Kasumi-1 (cell line): ENCODE measurements around the gene C4orf46.
"Not testable (repeated sequence)": the region's sequence is repeated elsewhere in the genome, so short reads cannot be mapped to it uniquely, and the experiment has no call there.

Source experiments
- DNase-seq, 2 experiments: peaks; one replicate each; lab custom pipeline; 2025; lab: John Stamatoyannopoulos, UW

Gene C4orf46

DNA sequence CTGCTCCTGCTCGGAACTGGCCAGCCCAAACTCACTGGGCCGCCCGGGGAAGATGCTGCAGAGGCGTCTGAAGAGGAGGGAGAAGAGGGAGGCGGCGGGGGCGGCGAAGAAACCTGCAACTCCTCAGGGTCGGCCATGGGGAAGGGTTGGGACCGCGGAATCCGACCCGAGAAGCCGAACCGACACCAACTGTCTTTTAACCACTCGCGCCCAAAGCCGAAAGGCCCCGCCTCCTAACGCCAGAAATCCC lies at the start of gene C4orf46:
TSS of gene C4orf46 (minus strand) at position 223 of the 250 bp plus-strand sequence. CDS start at position 137, 86 bp downstream.
- DNase-seq: no peak

DNA sequence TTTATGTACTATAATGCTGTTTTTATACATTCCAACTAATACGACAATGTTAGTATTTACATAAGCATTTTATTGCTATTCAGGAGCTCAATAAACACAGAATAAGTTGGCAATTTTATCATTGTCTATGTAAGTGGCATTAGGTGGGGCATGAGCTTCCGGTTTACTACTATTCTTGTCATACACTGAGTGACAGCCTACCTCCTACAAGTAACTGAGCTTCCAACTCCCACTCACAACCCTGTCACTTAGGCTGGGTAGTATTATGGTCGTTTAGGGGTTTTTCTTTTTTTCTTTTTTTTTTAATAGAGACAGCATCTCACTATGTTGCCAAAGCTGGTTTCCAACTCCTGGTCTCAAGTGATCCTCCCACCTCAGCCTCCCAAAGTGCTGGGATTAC lies 44.1 kb upstream of the C4orf46 start:
- DNase-seq: no peak

DNA sequence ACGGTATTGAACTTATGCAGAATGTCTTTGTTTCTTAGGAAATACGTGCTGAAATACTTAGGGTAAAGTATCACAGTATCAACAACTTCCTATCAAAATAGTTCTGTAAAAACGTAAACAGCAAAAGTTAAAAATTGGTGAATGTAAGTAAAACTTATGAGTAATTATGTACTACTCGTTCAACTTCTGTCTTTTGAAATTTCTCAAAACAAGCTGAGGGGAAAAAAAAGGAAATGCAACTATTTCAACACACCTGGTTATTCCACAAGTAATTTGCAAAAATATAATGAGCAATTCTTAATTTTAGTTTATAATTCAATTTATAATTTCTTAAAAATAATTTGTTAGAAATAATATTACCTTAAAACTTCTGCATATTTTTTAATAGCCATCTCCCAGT lies 43.2 kb upstream of the C4orf46 start:
- no peak for DNase-seq

DNA sequence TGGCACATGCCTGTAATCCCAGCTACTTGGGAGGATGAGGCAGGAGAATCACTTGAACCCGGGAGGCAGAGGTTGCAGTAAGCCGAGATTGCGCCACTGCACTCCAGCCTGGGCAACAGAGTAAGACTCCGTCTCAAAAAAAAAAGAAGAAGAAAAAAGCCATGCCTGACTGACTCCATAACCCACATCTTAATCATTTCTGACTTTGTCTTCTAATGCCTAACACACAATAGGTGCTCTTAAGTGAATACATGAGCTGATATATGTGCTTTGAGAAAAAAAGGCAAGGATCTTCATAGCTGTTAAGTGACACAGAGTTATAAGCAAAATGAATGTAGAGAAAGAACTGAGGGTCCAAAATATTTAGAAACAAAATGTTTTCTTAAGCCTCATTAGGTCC lies 40.9 kb upstream of the C4orf46 start:
- DNase-seq: not testable (repeated sequence)

DNA sequence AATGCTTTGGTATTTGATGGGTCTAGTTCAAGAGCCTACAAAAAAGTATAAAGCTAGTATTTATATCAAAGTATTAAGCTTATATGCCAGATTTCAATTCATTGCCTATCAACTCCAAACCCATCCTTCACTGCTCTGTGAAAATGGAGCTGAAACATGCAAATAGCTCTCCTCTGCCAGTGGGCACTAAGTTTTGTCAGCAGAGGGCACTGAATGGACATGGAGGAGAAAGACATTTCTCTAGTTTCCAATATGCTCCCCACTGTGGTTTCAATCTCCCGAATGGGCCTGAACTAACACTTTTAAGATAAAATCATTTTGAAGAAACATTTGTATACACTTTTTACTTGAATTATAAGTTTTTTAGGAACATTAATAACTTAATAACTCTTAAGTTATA lies 39.1 kb upstream of the C4orf46 start:
- DNase-seq: no peak

DNA sequence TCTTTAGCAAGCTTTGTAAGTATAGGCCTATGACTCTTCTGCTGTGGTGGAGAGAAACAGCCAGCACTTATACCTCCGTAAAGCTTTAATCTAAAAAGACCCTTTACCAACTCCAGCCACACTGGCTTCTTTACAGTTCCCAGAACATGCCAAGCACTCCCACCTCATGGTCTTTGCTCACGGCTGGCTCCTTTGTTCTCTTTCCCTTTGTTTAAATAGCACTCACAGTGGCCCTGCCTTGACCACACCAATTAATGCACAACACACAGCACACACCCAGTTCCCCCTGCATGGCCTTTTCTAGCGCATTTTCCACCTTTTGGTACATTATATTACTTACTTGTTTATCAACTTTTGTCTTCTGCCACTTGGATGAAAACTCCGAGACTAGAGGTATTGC lies 32.6 kb upstream of the C4orf46 start:
- DNase-seq: no peak

DNA sequence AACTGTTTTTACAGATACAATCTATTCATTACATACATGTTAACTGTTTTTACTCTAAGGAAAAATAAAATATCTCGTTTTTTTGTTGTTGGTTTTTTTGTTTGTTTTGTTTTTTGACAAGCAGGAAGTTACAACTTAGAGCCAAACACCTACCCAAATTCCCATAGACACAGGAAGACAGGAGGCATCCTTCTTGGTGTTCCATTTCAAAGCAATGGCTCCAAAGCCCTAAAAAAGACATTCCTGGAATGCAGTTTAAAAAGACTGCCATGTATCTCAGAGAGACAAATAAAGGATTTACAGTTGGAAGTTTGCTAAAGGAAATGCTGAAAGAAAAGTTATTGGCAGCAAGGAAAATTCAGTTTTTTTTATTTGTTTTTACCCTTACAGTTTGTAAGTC lies 17.1 kb upstream of the C4orf46 start:
- DNase-seq: no peak

DNA sequence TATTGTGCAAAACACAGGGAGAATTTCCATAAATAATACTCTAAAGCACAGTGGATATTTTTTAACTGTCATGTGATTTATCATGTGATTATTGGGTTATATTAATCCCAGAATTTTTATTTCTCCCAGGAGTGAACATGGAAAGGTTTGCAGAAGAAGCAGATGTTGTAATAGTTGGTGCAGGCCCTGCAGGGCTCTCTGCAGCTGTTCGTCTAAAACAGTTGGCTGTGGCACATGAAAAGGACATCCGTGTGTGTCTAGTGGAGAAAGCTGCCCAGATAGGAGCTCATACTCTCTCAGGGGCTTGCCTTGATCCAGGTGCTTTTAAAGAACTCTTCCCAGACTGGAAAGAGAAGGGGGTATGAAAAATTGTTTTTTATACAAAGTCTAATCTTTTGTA lies 10.4 kb upstream of the C4orf46 start:
- DNase-seq: peak in 1 of 2 experiments; percentile 9

DNA sequence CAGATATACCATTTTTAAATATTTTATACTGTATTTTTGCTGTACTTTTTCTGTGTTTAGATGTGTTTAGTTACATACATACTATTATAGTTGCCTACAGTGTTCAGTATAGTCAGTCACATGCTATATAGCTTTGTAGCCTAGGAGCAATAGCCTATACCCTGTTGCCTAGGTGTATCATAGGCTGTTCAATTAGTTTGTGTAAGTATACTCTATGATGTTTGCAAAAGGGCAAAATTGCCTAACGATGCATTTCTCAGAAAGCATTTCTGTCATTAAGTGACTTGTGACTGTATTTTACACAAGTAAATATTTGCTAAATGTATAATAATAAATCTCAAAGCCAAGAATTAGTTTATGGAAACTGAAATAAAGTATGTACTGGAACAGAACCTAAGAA lies 9.9 kb upstream of the C4orf46 start:
- no peak for DNase-seq

DNA sequence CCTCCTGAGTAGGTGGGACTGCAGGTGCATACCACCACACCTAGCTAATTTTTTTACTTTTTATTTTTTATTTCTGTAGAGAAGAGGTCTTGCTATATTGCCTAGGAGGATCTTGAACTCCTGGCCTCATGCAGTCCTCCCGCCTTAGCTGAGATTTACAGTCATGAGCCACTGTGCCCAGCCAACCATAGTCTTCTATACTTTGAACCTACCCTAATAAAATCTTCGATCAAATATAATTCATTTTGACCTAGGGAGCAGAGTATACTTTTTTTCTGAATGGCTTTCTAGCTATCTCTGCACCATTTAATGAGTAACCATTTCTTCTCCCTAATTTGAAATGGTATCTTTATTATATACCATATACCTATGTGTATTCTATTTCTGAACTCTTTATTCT lies 7.1 kb upstream of the C4orf46 start:
- no peak for DNase-seq

DNA sequence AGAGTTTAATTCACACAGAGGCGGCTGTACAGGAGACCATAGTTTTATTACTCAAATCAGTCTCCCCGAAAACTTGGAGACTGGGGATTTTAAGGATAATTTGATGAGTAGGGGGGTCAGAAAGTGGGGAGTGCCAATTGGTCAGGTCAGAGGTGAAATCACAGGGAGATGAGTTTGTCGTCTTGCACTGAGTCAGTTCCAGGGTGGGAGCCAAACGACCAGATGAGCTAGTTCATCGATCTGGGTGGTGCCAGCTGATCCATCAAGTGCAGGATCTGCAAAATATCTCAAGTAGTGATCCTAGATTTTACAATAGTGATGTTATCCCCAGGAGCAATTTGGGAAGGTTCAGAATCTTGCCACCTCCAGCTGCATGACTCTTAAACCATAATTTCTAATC lies 4.4 kb upstream of the C4orf46 start:
- DNase-seq: no peak

DNA sequence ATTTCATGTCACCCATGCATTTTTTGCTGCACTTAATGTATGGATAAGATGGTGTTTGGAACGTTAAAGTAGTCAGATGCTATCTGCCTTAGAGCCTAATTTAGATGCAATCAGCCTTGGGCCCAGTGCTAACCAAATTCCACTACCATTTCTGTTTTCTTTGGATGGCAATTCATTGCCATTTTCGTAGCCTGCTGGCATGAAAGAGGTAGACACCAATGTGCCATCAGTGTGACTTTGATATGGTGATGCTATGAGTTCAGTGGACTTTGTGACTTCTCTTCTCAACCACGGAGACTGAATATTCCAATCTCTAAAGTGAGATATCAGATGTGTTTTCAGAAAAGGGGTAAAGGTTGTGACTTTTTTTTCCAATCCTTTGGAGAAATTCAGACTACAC lies 1.9 kb upstream of the C4orf46 start:
- no peak for DNase-seq

DNA sequence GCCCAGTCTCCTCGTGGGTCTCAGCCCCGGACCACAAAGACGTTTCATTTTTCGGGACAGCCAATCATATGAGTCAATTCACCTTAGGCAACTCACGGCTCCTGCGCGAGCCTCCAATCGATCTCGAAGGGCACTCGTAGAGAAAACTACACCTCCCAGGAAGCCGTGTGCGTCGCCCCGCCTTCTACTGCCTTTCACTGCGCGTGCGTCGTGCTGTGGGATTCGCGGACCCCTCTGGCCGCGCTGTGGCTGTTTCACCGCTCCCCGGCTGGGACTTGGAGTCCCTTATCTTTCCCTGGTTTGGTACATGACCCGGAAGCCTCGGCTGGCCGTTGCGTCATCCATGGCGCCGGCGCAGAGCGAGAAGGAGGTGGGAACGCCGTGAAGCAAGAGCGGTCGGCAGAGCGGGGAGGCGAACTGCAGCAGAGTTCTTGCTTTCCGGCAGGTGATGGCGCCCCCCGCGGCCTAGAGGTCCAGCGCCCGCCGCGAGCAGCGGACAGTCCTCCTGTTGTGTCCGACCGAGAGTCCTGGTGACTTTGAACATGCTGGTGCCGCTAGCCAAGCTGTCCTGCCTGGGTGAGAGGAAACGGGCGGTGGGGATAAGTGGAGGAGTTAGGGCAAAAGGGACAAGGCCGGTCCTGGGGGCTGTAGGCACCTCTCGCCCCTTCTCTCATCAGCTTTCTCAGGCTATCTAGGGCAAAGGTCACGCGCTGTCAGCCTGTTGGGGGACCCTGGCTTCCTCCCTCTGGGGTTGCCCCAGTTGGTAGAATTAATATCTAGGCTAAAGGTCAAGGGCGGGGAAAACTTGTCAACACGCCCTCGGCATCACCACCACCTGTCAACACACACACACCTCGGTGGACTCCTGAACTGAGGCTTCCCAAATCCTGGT lies 474 bp upstream of the C4orf46 start, which contains the start of gene ETFDH:
TSS of gene ETFDH (plus strand) at position 382 of the 892 bp plus-strand sequence. CDS start at position 543, 161 bp downstream.
- peak; percentile 99 to 100 for DNase-seq

DNA sequence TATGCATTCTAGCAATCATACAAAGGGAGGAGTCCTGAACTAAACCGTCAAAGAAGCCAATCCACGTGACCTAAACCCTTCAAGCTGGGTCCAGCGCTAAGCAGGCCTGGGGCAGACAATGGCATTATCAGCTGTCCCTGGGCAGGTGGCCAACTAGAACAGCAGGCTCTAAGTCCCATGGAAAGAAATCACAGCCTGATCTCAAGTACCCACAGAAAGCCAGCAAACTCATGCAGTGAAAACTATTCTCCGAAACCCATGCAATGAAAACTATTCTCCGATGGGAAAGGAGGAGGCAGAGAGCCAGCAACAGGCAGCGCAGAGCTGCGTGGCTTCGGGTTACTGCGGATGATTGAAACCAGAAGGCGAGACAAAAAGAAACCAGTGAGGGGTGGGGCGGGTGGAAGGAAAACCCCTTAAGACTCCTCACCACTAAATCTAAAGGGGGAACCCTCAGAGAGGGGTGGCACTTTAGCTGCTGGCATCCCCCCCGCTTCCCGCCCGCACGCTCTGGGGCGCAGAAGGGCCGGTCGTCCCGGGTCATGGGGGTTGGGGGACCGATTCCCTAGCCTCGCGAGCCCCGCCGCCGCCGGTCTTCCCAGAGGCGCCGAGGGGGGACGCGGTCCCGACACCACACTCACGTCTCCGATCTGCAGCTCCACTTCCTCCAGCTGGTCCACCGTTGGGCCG lies 567 bp downstream of the C4orf46 start:
- DNase-seq: peak; percentile 52 to 56

DNA sequence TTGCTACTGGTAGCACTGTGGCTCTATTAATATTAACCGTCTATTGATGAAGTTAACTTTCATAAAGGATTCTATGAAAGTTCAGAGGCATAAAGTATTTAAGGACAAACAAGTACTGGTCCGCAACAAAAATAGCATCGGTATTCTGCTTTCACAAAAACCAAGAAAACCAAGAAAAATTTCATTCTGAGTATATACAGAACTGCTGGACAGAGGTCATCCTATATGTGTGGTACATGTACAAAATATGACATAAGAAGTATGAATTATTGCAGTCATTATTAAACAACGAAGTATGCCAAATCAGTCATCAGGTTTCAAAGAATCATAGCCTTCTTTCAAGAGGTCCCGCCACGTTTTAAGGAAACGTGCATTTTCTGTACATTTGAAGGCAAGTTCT lies 2.4 kb downstream of the C4orf46 start:
- no peak for DNase-seq

DNA sequence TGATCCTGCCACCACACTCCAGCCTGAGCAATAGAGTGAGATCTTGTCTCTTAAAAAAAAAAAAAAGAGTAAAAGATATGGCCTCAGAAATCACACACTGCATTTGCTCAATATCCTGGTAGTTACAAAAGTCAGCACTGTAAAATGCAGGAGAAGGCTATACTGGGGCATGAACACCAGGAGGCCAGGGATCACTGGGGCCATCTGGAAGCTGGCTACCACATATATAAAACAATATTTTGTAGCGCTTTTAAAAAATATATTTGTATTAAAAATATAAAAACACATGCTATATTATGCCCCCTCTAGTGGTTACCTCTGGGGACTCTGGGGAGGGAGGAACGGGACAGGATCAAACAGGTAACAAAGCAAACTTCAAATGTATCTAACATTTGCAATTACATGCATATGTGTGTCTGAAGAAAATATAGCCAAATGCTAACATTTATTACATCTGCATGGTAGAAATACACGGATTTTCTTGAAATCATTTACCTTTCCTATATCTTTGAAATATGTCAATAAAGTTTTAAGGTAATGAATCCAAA lies 4.0 kb downstream of the C4orf46 start:
- peak; percentile 50 to 57 for DNase-seq

DNA sequence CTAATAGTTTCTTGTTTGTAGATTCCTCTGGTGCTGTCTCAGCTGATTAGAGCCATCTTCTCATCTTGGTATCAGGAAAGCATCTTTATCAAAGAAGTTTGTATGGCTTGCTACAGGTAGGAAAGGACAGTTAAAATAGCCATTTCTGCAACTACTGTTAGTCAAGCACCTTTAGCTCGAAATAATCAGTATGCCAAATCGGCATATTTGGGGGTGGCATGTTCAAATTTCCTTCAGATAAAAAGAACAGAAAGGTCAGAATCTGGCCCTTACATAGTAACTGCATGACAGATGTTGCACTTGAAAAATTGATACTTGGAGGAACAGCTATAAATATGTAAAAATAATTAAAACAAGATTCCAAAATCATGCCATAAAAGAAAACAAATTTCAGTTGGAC lies 4.8 kb downstream of the C4orf46 start:
- DNase-seq: no peak

DNA sequence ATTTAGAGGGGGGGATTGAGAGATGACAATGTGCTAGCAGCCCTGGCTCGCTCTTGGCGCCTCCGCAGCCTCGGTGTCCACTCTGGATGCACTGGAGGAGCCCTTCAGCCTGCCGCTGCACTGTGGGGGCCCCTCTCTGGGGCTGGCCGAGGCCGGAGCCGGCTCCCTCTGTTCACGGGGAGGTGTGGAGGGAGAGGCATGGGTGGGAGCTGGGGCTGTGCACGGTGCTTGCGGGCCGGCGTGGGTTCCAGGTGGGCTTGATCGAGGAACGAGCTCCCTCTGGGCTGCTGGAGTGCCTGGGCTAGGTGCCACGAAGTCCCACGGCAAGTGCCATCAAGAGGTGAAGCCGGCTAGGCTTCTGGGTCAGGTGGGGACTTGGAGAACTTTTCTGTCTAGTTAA lies 6.9 kb downstream of the C4orf46 start:
- no peak for DNase-seq

DNA sequence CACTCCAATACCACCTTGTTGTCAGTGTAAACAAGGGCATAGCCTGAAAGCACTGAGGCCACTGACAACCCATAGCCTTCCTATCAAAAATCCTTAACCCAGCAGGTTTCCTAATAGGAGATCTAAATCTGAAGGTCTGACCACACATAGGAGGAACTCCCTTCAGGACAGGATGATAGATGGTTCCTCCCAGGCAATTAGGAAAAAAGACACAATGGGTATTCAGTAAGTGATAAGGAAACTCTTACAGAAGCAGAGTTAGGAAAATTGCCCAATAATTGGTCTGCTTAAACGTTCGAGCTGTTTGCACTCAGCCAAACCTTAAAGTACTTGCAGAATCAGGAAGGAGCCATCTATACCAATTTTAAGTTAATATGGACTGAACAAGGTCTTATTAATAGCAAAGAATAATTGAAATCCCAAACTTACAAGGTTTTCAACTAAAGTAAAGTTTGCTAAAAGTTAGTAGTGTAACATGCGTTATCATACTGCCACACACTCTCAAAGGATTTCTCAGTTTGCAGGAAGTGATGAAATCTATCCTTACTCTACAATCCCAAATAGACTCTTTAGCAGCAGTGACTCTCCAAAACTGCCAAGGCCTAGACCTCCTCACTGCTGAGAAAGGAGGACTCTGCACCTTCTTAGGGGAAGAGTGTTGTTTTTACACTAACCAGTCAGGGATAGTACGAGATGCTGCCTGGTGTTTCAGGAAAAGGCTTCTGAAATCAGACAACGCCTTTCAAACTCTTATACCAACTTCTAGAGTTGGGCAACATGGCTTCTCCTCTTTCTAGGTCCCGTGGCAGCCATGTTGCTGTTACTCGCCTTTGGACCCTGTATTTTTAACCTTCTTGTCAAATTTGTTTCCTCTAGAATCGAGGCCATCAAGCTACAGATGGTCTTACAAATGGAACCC lies 7.7 kb downstream of the C4orf46 start:
- DNase-seq: peak; percentile 55 to 60

DNA sequence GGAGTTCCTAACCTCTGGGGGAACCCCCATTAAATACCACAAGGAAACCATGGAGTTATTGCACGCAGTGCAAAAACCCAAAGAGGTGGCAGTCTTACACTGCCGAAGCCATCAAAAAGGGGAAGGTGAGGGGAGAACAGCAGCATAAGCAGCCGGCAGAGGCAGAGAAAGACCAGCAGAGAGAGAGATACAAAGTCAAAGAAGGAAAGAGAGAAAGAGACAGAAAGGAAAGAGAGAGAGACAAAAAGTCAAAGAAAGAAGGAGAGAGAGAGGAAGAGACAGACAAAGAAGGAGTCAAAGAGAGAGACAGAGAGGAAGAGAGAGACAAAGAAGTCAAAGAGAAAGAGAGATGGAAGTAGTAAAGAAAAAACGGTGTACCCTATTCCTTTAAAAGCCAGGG lies 8.4 kb downstream of the C4orf46 start:
- DNase-seq: peak in 1 of 2 experiments; percentile 27

DNA sequence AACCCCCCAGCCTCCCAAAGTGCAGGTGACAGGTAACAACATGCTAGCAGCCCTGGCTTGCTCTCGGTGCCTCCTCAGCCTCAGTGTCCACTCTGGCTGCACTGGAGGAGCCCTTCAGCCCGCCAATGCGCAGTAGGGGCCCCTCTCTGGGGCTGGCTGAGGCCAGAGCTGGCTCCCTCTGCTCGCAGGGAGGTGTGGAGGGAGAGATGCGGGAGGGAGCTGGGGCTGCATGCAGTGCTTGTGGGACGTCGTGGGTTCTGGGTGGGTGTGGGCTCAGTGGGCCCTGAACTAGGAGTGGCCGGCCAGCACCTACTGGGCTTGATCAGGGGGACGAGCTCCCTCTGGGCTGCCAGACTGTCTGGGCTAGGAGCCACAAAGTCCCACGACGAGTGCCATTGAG lies 14.4 kb downstream of the C4orf46 start:
- no peak for DNase-seq

DNA sequence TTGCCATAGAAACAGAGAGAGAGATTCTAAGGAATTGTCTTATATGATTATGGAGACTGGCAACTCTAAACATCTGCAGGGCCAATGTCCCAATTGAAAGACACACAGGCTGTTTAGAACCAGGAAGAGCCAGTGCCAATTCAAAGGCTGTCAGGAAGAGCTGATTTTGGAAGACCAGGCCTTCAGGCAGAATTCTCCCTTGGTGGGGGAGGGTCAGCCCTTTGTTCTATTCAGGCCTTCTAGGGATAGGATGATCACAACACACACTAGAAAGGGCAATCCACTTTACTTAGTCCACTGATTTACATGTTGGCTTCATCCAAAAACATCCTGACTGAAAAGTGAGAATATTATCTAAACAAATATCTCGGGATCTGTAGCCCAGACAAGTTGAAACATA lies 15.2 kb downstream of the C4orf46 start:
- DNase-seq: no peak
